Stimulated activated memory B cell treated with anti-CD40 and anti-IgM and Interleukin-4, amounts not matched to agents 10 μg/mL and 1 μg/mL and 100 μg/mL, for 72 hours (primary cell): Measurements from ENCODE around the gene DRG1.
"Not testable (repeated sequence)": the region's sequence is repeated elsewhere in the genome, so short reads cannot be mapped to it uniquely, and the experiment has no call there.

Source experiments
- ATAC-seq: fragments of 150-1000 bp; cut with Tn5 transposase; 2 replicates; pipeline ENCODE4 v1.10.0; 2021
- H3K27ac Mint-ChIP-seq: one replicate; pipeline ENCODE4 v1.8.0; 2022; ENCODE audit warnings: mild to moderate bottlenecking, mixed read lengths
- H3K27me3 Mint-ChIP-seq: one replicate; pipeline ENCODE4 v1.8.0; 2022; ENCODE audit warnings: mixed read lengths
- H3K36me3 Mint-ChIP-seq: one replicate; pipeline ENCODE4 v1.8.0; 2022; ENCODE audit warnings: mixed read lengths
- H3K4me1 Mint-ChIP-seq: one replicate; pipeline ENCODE4 v1.8.0; 2022; ENCODE audit warnings: mixed read lengths
- H3K4me3 Mint-ChIP-seq: one replicate; pipeline ENCODE4 v1.8.0; 2022; ENCODE audit warnings: mild to moderate bottlenecking, moderate library complexity, mixed read lengths
- H3K9me3 Mint-ChIP-seq: one replicate; pipeline ENCODE4 v1.8.0; 2022; ENCODE audit warnings: mixed read lengths

DRG1 gene

GRCh38 chr22:31461699-31462098 is 62.3 kb downstream of the DRG1 start:
- Mint-ChIP-seq H3K4me1 (no peaks in the 10 kb centered on the region), H3K9me3 (no peaks in the 10 kb centered on the region), H3K27me3 (no peaks in the 10 kb centered on the region), H3K4me3 (no peak overlapping the region), H3K27ac (no peak overlapping the region), H3K36me3 (peaks cover 58% of the 10 kb centered on the region)
- ATAC-seq = no peak

- Mint-ChIP-seq H3K4me3 (no peak overlapping the region), H3K9me3 (no peaks in the 10 kb centered on the region), H3K27ac (no peak overlapping the region), H3K36me3 (peaks cover 63% of the 10 kb centered on the region), H3K4me1 (no peaks in the 10 kb centered on the region), H3K27me3 (no peaks in the 10 kb centered on the region)
- ATAC-seq = no peak
Measured at GRCh38 chr22:31465307-31465706, 65.9 kb downstream of the DRG1 start.

- H3K27me3 Mint-ChIP-seq = no peaks in the 10 kb centered on the region
- ATAC-seq = no peak
- H3K36me3 Mint-ChIP-seq = peaks cover 40% of the 10 kb centered on the region
- H3K9me3 Mint-ChIP-seq = no peaks in the 10 kb centered on the region
- no peak overlapping the region for H3K27ac Mint-ChIP-seq
- no peak overlapping the region for H3K4me3 Mint-ChIP-seq
- peaks cover 37% of the 10 kb centered on the region for H3K4me1 Mint-ChIP-seq
Measured at GRCh38 chr22:31474743-31475142, 75.3 kb downstream of the DRG1 start.

- H3K27me3 Mint-ChIP-seq = no peaks in the 10 kb centered on the region
- no peak for ATAC-seq
- no peak overlapping the region for H3K4me3 Mint-ChIP-seq
- no peak overlapping the region for H3K27ac Mint-ChIP-seq
- peaks cover 37% of the 10 kb centered on the region for H3K4me1 Mint-ChIP-seq
- no peaks in the 10 kb centered on the region for H3K9me3 Mint-ChIP-seq
- peaks cover 48% of the 10 kb centered on the region for H3K36me3 Mint-ChIP-seq
Measured at GRCh38 chr22:31475800-31476199, 76.4 kb downstream of the DRG1 start.

- Mint-ChIP-seq H3K27ac (peak overlapping the region; percentile 67), H3K27me3 (no peaks in the 10 kb centered on the region), H3K4me3 (no peak overlapping the region), H3K4me1 (peaks cover 37% of the 10 kb centered on the region), H3K9me3 (no peaks in the 10 kb centered on the region), H3K36me3 (peaks cover 52% of the 10 kb centered on the region)
- ATAC-seq = peak; percentile 85
Measured at GRCh38 chr22:31477329-31477728, 77.9 kb downstream of the DRG1 start.

- no peaks in the 10 kb centered on the region for H3K27me3 Mint-ChIP-seq
- no peak for ATAC-seq
- no peak overlapping the region for H3K27ac Mint-ChIP-seq
- no peaks in the 10 kb centered on the region for H3K9me3 Mint-ChIP-seq
- H3K4me1 Mint-ChIP-seq = peaks cover 38% of the 10 kb centered on the region
- peaks cover 51% of the 10 kb centered on the region for H3K36me3 Mint-ChIP-seq
- no peak overlapping the region for H3K4me3 Mint-ChIP-seq
Measured at GRCh38 chr22:31481129-31481528, 81.7 kb downstream of the DRG1 start.

GRCh38 chr22:31482470-31482869 is 83.1 kb downstream of the DRG1 start:
- ATAC-seq, H3K27me3 Mint-ChIP-seq, H3K4me3 Mint-ChIP-seq, H3K9me3 Mint-ChIP-seq, H3K27ac Mint-ChIP-seq: not testable (repeated sequence)
- Mint-ChIP-seq H3K36me3 (peaks cover 50% of the 10 kb centered on the region), H3K4me1 (peaks cover 28% of the 10 kb centered on the region)
